WTC11 (cell line): Measurements from ENCODE around the gene ZNF579. TPM values are rescaled to one million over a fixed set of nuclear protein-coding genes. Genes with fewer than 3 reads are reported as not detected.
A peak's percentile ranks its signal among the peaks of the same experiment; 100 is the strongest.

ENCODE experiments used
- ATAC-seq: fragments of 200-7000 bp; cut with Tn5 transposase; 2 replicates; pipeline ENCODE4 v1.10.0; 2021; ENCODE audit warnings: mild to moderate bottlenecking, moderate library complexity
- Bru-seq: library from RNA; stranded (reverse); fragments of 400-500 nt; gene quantifications from one replicate; lab custom pipeline; 2021; lab: Mats Ljungman, UMichigan
- CTCF ChIA-PET: fragments of 300-600 bp; sonication (Branson Sonifier 250); formaldehyde crosslinking; loops from one replicate; lab custom pipeline; 2021; ENCODE audit warnings: antibody characterized with exemption; lab: Charles Lee
- POLR2A ChIA-PET: fragments of 350-600 bp; sonication (Branson Sonifier 250); formaldehyde crosslinking; loops from one replicate; lab custom pipeline; 2021; ENCODE audit warnings: antibody characterized with exemption; lab: Charles Lee
- DNase-seq: peaks from one replicate; pipeline ENCODE4 v3.0.0; 2021; ENCODE audit warnings: low spot score
- H3K27ac Mint-ChIP-seq: 2 replicates; pipeline ENCODE4 v1.8.0; 2021; ENCODE audit warnings: mixed read lengths
- H3K27me3 Mint-ChIP-seq: 2 replicates; pipeline ENCODE4 v1.8.0; 2021; ENCODE audit warnings: low read depth, mild to moderate bottlenecking, moderate library complexity, mixed read lengths
- H3K36me3 Mint-ChIP-seq: 2 replicates; pipeline ENCODE4 v1.8.0; 2021; ENCODE audit warnings: mixed read lengths
- H3K4me1 Mint-ChIP-seq: 2 replicates; pipeline ENCODE4 v1.8.0; 2022; ENCODE audit warnings: mixed read lengths
- H3K4me3 Mint-ChIP-seq: 2 replicates; pipeline ENCODE4 v1.8.0; 2021; ENCODE audit warnings: mild to moderate bottlenecking, moderate library complexity, mixed read lengths
- H3K9me3 Mint-ChIP-seq: 2 replicates; pipeline ENCODE4 v1.8.0; 2021; ENCODE audit warnings: mixed read lengths
- CBFB ChIP-seq: sonication (generic); formaldehyde crosslinking; IDR thresholded peaks from 2 replicates; pipeline ENCODE4 v1.8.1; 2022; ENCODE audit warnings: mild to moderate bottlenecking, low read depth, missing genetic modification reagents
- CREB1 ChIP-seq: sonication (generic); formaldehyde crosslinking; IDR thresholded peaks from 2 replicates; pipeline ENCODE4 v1.8.0; 2023; ENCODE audit warnings: mild to moderate bottlenecking, missing genetic modification reagents
- ELF4 ChIP-seq: sonication (generic); formaldehyde crosslinking; IDR thresholded peaks from 2 replicates; pipeline ENCODE4 v1.8.1; 2022; ENCODE audit warnings: low read depth, mild to moderate bottlenecking, moderate library complexity, missing genetic modification reagents
- FOXP1 ChIP-seq: sonication (generic); formaldehyde crosslinking; IDR thresholded peaks from 2 replicates; pipeline ENCODE4 v1.8.0; 2022; ENCODE audit warnings: missing genetic modification reagents, mild to moderate bottlenecking, moderate library complexity, borderline replicate concordance
- GABPB1 ChIP-seq: sonication (generic); formaldehyde crosslinking; IDR thresholded peaks from 2 replicates; pipeline ENCODE4 v1.8.1; 2023; ENCODE audit warnings: mild to moderate bottlenecking, missing genetic modification reagents
- GRHL2 ChIP-seq: fragments of 250-450 bp; sonication (Bioruptor Pico); IDR thresholded peaks from 2 replicates; pipeline ENCODE4 v1.8.0; 2022; ENCODE audit warnings: mild to moderate bottlenecking, moderate library complexity; ENCODE audit not compliant: insufficient replicate concordance, severe bottlenecking
- HMGXB4 ChIP-seq: sonication (generic); formaldehyde crosslinking; IDR thresholded peaks from 2 replicates; pipeline ENCODE4 v1.8.1; 2023; ENCODE audit warnings: mild to moderate bottlenecking, moderate library complexity, missing genetic modification reagents
- KAT7 ChIP-seq: sonication (generic); formaldehyde crosslinking; IDR thresholded peaks from 2 replicates; pipeline ENCODE4 v1.8.1; 2023; ENCODE audit warnings: missing genetic modification reagents, mild to moderate bottlenecking, borderline replicate concordance
- MYBL2 ChIP-seq: sonication (generic); formaldehyde crosslinking; IDR thresholded peaks from 2 replicates; pipeline ENCODE4 v1.8.1; 2023; ENCODE audit warnings: mild to moderate bottlenecking, moderate library complexity, missing genetic modification reagents
- OVOL2 ChIP-seq: fragments of 250-450 bp; sonication (Bioruptor Pico); IDR thresholded peaks from 2 replicates; pipeline ENCODE4 v1.9.0; 2021; ENCODE audit warnings: mild to moderate bottlenecking, borderline replicate concordance
- SP1 ChIP-seq: sonication (generic); formaldehyde crosslinking; conservative IDR thresholded peaks from 2 replicates; pipeline ENCODE4 v1.8.1; 2022; ENCODE audit warnings: missing genetic modification reagents
- ZNF138 ChIP-seq: sonication (generic); formaldehyde crosslinking; conservative IDR thresholded peaks from 2 replicates; pipeline ENCODE4 v1.8.1; 2022; ENCODE audit warnings: mild to moderate bottlenecking, moderate library complexity, missing genetic modification reagents
- ZNF219 ChIP-seq: sonication (generic); formaldehyde crosslinking; IDR thresholded peaks from 2 replicates; pipeline ENCODE4 v1.8.0; 2023; ENCODE audit warnings: missing genetic modification reagents, mild to moderate bottlenecking, borderline replicate concordance
- ZNF263 ChIP-seq: sonication (generic); formaldehyde crosslinking; IDR thresholded peaks from 2 replicates; pipeline ENCODE4 v1.8.1; 2022; ENCODE audit warnings: low read depth, mild to moderate bottlenecking, moderate library complexity, missing genetic modification reagents
- ZNF281 ChIP-seq: sonication (generic); formaldehyde crosslinking; IDR thresholded peaks from 2 replicates; pipeline ENCODE4 v1.8.0; 2023; ENCODE audit warnings: mild to moderate bottlenecking, missing genetic modification reagents
- ZNF396 ChIP-seq: fragments of 250-450 bp; sonication (Bioruptor Pico); IDR thresholded peaks from 2 replicates; pipeline ENCODE4 v1.8.0; 2021; ENCODE audit warnings: mild to moderate bottlenecking, moderate library complexity, borderline replicate concordance
- ZNF423 ChIP-seq: fragments of 250-450 bp; sonication (Bioruptor Pico); IDR thresholded peaks from 2 replicates; pipeline ENCODE4 v2.1.2; 2022; ENCODE audit warnings: mild to moderate bottlenecking, moderate library complexity
- long read RNA-seq, 3 experiments: library from RNA in 1 of 3; library from capped mRNA in 1 of 3; library from polyadenylated mRNA in 1 of 3; unstranded in 2 of 3; stranded (forward) in 1 of 3; transcript quantifications; one replicate each; pipeline ENCODE4 v2.0.0, GENCODE V29; 2021
- total RNA-seq: library from RNA; stranded (reverse); gene quantifications from 3 replicates; pipeline ENCODE4 v1.2.3, GENCODE V29; 2021
- TF ChIP-seq, protein P1 (sequence below): sonication (generic); formaldehyde crosslinking; IDR thresholded peaks from 2 replicates; pipeline ENCODE4 v1.8.0; 2023; ENCODE audit warnings: missing genetic modification reagents
- TF ChIP-seq, protein P2 (sequence below): sonication (generic); formaldehyde crosslinking; IDR thresholded peaks from 2 replicates; pipeline ENCODE4 v1.8.1; 2022; ENCODE audit warnings: mild to moderate bottlenecking, missing genetic modification reagents, moderate library complexity, borderline replicate concordance
- TF ChIP-seq, protein P3 (sequence below): sonication (generic); formaldehyde crosslinking; IDR thresholded peaks from 2 replicates; pipeline ENCODE4 v1.8.1; 2023; ENCODE audit warnings: mild to moderate bottlenecking, missing genetic modification reagents

The ZNF579 gene
- 29.7 to 30.4 TPM (median 30.0 TPM) in 3 replicates for total RNA-seq
- Bru-seq, nascent RNA: percentile 53 among the genes with signal in this experiment
- long read RNA-seq, experiment 1, transcript ZNF579-201 (2 exons, 2,899 nt): major isoform, 18 of 27 reads
- long read RNA-seq, experiment 1, partial matches to known transcripts: 4 of 27 reads
- long read RNA-seq, experiment 1, other reads (novel, unspliced or antisense): 5 of 27 reads
- long read RNA-seq, experiment 2, transcript ZNF579-201 (2 exons, 2,899 nt): major isoform, 16 of 42 reads
- long read RNA-seq, experiment 2, partial matches to known transcripts: 0 of 42 reads
- long read RNA-seq, experiment 2, other reads (novel, unspliced or antisense): 26 of 42 reads
- long read RNA-seq, experiment 3: 0 reads

DNA sequence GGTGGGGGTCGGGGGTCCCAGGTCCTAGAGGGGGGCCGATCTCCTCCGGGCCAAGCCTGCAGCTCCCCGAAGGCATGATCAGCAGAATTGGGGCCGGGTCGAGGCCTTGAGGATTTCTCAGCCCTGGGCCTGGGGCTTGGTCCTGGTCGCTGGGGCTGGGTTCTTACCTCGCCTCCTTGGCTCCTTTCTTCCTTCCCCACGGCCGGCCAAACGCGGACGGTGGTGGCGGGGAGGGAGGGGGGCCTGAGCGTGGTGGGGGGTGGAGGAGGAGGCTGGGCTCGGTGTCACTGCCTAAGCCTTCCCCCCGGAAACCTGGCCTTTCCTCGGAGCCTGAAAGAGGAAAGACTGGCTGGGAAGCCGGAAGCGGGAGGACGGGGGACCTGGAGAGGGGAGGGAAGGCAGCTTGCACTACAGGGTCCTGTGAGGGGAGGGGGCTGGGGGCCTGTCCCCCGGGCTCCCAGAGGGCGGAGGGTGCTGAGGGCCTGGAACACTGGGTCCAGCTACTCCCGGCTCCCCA is at the start of gene ZNF579:
Gene ZNF579 (minus strand): TSS at position 221 of the 517 bp plus-strand sequence. CDS start 1,209 bp downstream, outside the sequence.
- peak within 1 kb of the TSS; percentile 90 for H3K27ac Mint-ChIP-seq
- TF ChIP-seq CBFB (CRISPR knock-in tag) (no peak), GABPB1 (CRISPR knock-in tag) (peak; percentile 53), SP1 (CRISPR knock-in tag) (peak; percentile 75), ZNF396 (CRISPR knock-in tag) (no peak), KAT7 (CRISPR knock-in tag) (peak; percentile 33; the same call in 1 of the 2 replicates), ZNF423 (CRISPR knock-in tag) (no peak), ZNF281 (CRISPR knock-in tag) (0 out of 2 replicates have a peak, but pooled peaks have one; percentile 15)
- TF ChIP-seq, protein P1, sequence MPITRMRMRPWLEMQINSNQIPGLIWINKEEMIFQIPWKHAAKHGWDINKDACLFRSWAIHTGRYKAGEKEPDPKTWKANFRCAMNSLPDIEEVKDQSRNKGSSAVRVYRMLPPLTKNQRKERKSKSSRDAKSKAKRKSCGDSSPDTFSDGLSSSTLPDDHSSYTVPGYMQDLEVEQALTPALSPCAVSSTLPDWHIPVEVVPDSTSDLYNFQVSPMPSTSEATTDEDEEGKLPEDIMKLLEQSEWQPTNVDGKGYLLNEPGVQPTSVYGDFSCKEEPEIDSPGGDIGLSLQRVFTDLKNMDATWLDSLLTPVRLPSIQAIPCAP: no peak
- TF ChIP-seq, all 79 proteins: peak for 4
- H3K4me3 Mint-ChIP-seq: peak within 1 kb of the TSS; percentile 86
- POLR2A ChIA-PET: interaction anchor here (1.1 to 1.2 kb wide), 3 partner anchors 19 to 44 kb away, joined by 3 to 7 read pairs (median 3); partner anchors contain the start of genes FIZ1 and ZNF784
- DNase-seq (peak; percentile 89), ATAC-seq (peak; percentile 72)
- no peaks in the 10 kb centered on the region for H3K9me3 Mint-ChIP-seq
- H3K27me3 Mint-ChIP-seq: peaks cover 17% of the 10 kb centered on the region
- CTCF ChIA-PET: interaction anchor here (0.7 to 2.0 kb wide), 5 partner anchors 19 to 437 kb away, joined by 4 to 20 read pairs (median 5); partner anchors contain the start of genes FIZ1 and ZNF865
- peaks cover 13% of the 10 kb centered on the region for H3K36me3 Mint-ChIP-seq
- H3K4me1 Mint-ChIP-seq: peaks cover 10% of the 10 kb centered on the region

DNA sequence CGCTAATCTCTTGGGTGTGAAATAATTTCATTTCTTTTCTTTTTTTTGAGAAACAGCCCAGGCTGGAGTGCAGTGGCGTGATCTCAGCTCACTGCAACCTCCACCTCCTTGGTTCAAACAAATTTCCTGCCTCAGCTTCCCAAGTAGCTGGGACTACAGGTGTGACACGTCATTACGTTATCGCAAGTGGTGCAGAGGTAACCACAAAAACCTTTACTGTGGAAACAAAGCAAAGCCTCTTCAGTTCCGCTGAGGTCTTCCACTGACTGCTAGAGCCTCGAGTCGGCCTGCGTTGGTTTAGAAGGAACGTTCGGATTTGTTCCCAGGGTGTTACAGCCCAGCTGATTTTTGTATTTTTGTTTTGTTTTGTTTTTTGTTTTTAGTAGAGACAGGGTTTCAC is 45.7 kb upstream of the ZNF579 start:
- no peak for DNase-seq
- ChIA-PET POLR2A (interaction anchor here (0.6 kb wide), 1 partner anchor 231 kb away, joined by 3 read pairs; no protein-coding TSS in a partner anchor), CTCF (interaction anchor here (0.6 to 1.3 kb wide), 5 partner anchors 21 to 1196 kb away, joined by 3 read pairs; no protein-coding TSS in a partner anchor)
- TF ChIP-seq CBFB (CRISPR knock-in tag): no peak
- no peaks in the 10 kb centered on the region for H3K9me3 Mint-ChIP-seq
- peaks cover 3% of the 10 kb centered on the region; the same call in 1 of the 2 replicates for H3K36me3 Mint-ChIP-seq
- H3K4me1 Mint-ChIP-seq: peaks cover 15% of the 10 kb centered on the region
- no peak for ATAC-seq
- H3K4me3 Mint-ChIP-seq: no peak overlapping the region
- no peak overlapping the region; the same call in 1 of the 2 replicates for H3K27ac Mint-ChIP-seq
- H3K27me3 Mint-ChIP-seq: peaks cover 17% of the 10 kb centered on the region

DNA sequence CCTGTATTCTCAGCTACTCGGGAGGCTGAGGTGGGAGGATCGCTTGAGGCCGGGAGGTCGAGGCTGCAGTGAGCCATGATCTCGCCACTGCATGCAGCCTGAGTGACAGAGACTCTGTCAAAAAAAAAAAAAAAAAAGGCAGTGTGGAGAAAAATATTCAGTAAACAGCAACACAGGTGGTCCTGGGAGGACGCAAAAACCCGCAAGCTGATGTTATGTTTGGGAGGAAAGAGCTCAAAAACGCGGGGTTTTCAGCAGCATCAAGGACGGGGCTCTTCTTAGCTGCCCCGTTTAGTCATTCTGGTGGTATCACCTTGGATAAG is 44.3 kb upstream of the ZNF579 start:
- Mint-ChIP-seq H3K27ac (peak overlapping the region; percentile 90), H3K9me3 (0 out of 2 replicates have a peak, but pooled peaks cover 3% of the 10 kb centered on the region), H3K4me1 (peaks cover 15% of the 10 kb centered on the region), H3K27me3 (peaks cover 17% of the 10 kb centered on the region), H3K36me3 (peaks cover 11% of the 10 kb centered on the region), H3K4me3 (peak overlapping the region; percentile 76)
- ChIA-PET CTCF (interaction anchor here (0.6 to 2.7 kb wide), 18 partner anchors 8 to 783 kb away, joined by 3 to 34 read pairs (median 5); partner anchors contain the start of genes FIZ1, ZNF580 and ZNF865), POLR2A (interaction anchor here (0.7 to 2.6 kb wide), 8 partner anchors 8 to 148 kb away, joined by 3 to 12 read pairs (median 5); partner anchors contain the start of genes FIZ1 and ZNF628)
- no peak for DNase-seq
- no peak for ATAC-seq
- TF ChIP-seq CREB1 (CRISPR knock-in tag) (no peak), ELF4 (CRISPR knock-in tag) (no peak), GRHL2 (CRISPR knock-in tag) (no peak), ZNF263 (no peak), MYBL2 (CRISPR knock-in tag) (no peak), OVOL2 (no peak), HMGXB4 (no peak), FOXP1 (CRISPR knock-in tag) (no peak), ZNF138 (CRISPR knock-in tag) (no peak), ZNF219 (CRISPR knock-in tag) (no peak)
- TF ChIP-seq, protein P2, sequence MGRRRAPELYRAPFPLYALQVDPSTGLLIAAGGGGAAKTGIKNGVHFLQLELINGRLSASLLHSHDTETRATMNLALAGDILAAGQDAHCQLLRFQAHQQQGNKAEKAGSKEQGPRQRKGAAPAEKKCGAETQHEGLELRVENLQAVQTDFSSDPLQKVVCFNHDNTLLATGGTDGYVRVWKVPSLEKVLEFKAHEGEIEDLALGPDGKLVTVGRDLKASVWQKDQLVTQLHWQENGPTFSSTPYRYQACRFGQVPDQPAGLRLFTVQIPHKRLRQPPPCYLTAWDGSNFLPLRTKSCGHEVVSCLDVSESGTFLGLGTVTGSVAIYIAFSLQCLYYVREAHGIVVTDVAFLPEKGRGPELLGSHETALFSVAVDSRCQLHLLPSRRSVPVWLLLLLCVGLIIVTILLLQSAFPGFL: no peak
- TF ChIP-seq, protein P3, sequence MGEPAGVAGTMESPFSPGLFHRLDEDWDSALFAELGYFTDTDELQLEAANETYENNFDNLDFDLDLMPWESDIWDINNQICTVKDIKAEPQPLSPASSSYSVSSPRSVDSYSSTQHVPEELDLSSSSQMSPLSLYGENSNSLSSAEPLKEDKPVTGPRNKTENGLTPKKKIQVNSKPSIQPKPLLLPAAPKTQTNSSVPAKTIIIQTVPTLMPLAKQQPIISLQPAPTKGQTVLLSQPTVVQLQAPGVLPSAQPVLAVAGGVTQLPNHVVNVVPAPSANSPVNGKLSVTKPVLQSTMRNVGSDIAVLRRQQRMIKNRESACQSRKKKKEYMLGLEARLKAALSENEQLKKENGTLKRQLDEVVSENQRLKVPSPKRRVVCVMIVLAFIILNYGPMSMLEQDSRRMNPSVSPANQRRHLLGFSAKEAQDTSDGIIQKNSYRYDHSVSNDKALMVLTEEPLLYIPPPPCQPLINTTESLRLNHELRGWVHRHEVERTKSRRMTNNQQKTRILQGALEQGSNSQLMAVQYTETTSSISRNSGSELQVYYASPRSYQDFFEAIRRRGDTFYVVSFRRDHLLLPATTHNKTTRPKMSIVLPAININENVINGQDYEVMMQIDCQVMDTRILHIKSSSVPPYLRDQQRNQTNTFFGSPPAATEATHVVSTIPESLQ (CRISPR knock-in tag): no peak
